IPS DF 4.7 (cell line): ENCODE results near the gene CLCN6.

Experiments used
- DNase-seq: peaks from one replicate; pipeline ENCODE4 v3.0.0-alpha.2; 2013; ENCODE audit warnings: low spot score; ENCODE audit errors: extremely low read depth

The CLCN6 gene

GRCh38 chr1:11825131-11825530 is 19.1 kb downstream of the CLCN6 start:
- no peak for DNase-seq

DNA sequence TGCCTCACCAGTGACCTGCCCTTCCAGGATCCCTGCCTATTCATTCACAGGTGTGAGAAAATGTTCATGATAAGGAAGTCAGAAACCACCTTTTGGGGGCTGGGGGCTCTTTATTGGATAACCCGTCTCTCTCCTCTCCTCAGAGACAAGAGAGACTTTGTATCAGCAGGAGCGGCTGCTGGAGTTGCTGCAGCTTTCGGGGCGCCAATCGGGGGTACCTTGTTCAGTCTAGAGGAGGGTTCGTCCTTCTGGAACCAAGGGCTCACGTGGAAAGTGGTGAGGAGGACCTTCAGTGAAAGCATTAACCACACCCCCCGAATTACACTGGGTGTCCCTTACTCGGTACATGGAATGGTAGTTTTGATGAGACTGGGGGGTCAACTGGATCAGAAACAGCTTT is 21.0 kb downstream of the CLCN6 start:
- DNase-seq: no peak

DNA sequence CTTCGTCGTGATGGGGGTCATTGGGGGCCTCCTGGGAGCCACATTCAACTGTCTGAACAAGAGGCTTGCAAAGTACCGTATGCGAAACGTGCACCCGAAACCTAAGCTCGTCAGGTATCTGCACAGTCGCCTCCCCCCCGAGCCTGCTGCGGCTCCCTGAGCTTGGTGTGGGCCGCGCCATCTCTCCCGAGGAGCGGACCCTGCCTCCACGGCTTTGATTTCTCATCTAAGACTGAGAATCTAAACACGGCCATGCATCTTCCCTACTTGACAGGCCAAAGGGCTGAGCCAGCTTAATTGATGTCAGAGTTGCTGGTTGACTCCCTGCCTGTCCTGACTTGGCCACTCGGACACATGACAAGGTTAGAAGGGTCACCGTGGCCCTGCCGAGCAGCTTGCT is 22.5 kb downstream of the CLCN6 start:
- no peak for DNase-seq

DNA sequence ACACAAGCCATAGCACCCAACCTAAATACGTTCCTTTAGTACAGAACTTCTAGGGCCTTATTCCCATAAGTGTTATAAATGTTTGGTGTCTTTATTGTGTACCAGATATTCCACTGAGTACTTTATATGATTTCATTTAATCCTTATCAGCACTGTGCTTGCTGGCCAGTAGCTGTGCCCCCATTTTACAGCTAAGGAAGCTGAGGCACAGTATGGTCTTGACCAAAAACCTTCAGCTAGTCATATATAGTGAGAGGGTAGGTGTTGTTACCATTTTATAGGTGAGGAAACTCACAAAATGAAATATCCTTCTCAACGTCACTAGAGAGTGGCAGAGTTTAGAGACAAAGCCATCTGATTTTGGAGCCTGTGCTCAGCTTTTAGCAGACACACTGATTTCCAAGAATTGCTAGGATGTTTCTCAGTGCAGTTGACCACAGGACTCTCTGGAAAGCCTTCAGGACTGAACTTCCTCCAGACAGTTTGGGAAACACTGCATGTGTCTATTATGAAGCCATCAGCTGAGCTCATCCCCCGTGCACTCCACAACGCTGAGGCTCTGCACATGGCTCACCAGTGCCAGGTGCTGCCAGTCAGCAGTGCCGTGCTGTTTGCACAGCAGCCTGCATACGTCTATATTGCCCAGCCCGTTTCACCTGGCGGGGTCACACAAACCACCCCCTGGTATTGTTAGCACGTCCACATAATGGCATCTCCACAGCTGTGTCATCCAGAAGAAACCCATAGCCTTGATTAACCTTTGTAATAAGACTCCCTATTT is 26.1 kb downstream of the CLCN6 start:
- no peak for DNase-seq

DNA sequence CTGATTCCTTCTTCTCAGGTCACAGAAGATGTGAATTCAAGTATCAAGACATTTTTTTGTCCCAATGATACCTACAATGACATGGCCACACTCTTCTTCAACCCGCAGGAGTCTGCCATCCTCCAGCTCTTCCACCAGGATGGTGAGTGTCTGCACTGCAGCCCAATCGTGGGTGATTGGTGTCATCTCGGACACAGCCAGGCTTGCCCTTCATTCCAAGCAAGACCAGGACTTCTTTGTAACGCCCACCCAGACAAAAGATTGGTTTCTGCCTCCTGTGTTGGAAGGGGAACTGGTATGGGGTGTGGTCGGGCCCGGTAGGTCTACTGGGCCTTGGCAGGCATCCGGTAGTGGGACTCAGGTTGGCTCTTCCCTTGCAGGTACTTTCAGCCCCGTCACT is 27.5 kb downstream of the CLCN6 start:
- no peak for DNase-seq

DNA sequence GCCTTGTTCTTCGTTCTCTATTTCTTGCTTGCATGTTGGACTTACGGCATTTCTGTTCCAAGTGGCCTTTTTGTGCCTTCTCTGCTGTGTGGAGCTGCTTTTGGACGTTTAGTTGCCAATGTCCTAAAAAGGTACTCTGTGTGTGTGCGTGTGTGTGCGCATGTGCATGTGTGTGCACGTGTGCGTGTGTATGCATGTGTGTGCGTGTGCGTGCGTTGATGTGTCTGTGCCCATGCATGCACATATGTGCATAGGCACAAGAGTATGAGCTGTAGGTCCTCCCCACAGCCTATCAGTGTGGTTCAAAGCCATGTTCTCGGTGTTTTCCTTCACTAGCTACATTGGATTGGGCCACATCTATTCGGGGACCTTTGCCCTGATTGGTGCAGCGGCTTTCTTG is 27.9 kb downstream of the CLCN6 start:
- no peak for DNase-seq

DNA sequence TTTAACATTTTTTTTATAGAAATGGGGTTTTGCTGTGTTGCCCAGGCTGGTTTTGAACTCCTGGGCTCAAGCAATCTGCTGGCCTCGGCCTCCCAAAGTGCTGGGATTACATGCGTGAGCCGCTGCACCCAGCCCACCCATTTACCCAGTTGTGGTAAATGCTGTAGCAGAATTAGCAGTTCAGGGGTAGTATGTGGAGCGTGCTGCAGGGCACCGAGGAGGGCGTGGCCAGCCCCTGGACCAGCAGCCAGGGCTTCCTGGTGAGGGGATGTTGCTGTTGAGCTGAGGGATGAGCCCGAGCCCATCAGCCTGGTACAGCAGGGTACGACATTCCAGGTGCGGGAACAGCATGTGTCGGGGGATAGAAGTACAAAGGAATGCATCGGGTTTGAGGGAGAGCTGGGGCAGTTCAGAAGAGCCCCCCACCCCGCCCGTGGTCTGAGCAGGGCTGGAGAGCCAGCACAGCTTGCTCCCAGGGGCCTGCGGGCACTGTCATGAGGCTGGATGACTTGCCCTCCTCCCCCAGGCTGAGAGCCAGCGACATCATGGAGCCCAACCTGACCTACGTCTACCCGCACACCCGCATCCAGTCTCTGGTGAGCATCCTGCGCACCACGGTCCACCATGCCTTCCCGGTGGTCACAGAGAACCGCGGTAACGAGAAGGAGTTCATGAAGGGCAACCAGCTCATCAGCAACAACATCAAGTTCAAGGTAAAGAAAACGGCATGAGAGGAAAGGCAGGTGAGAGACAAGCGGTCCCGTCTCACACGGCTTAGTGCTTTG is 29.6 kb downstream of the CLCN6 start:
- no peak for DNase-seq

DNA sequence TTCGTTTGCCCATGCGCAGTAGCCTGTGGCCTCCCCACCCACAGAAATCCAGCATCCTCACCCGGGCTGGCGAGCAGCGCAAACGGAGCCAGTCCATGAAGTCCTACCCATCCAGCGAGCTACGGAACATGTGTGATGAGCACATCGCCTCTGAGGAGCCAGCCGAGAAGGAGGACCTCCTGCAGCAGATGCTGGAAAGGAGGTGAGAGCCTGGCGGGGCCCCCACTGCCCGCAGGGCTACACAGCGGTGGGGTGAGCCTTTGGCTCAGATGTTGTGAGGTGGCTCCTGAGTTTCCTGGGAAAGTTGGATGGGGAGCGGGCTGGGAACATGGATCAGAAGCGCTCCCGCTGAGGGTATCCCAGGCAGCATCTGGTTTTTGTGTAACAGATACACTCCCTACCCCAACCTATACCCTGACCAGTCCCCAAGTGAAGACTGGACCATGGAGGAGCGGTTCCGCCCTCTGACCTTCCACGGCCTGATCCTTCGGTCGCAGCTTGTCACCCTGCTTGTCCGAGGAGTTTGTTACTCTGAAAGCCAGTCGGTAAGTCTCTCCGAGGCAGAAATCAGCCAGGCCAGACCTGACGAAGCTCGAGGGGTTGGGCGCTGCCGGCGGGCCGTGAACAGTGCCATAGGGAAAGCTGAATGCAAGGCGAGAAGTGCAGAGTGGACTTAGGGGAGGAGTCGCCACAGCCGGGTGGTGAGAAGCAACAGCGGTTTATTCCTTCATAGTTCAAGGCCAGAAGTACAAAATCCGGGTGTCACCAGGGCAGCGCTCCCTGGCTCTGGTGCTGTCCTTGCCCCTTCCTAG is 31.2 kb downstream of the CLCN6 start:
- no peak for DNase-seq

GRCh38 chr1:11837767-11838348 is 31.9 kb downstream of the CLCN6 start:
- DNase-seq: no peak

DNA sequence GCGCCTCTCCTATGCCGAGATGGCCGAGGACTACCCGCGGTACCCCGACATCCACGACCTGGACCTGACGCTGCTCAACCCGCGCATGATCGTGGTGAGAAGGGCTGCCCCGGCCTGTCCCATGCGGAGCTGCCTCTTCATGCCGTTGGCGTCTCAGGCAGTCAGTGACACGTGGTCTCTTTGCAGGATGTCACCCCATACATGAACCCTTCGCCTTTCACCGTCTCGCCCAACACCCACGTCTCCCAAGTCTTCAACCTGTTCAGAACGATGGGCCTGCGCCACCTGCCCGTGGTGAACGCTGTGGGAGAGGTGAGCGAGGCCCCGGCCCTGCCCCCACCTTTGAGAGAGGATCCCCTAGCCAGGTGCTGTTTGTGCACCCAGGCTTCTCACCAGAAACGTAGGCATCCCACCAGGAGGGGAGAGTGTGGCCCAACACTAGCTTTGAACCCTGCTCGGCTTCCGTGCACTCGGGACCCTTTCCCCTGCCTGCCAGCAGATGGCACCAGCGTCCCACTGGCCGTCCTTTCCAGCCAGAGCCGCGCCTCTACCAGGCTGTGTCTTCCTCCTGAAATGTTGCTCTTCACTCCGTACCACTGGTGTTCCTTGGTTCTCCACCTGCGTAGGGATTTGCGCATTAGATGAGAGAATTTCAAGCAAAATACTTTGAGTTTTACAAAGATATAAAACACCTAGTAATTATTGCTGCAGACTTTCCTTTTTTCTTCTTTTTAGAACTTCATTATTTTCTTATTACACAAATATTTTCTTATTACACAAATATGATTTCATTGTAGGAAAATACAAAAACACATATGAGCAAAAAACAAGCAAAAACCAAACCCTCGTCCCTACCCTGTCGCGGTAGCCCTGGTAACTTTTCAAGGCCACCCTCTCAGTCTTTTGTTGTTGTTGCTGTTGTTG is 32.6 kb downstream of the CLCN6 start:
- DNase-seq: no peak

DNA sequence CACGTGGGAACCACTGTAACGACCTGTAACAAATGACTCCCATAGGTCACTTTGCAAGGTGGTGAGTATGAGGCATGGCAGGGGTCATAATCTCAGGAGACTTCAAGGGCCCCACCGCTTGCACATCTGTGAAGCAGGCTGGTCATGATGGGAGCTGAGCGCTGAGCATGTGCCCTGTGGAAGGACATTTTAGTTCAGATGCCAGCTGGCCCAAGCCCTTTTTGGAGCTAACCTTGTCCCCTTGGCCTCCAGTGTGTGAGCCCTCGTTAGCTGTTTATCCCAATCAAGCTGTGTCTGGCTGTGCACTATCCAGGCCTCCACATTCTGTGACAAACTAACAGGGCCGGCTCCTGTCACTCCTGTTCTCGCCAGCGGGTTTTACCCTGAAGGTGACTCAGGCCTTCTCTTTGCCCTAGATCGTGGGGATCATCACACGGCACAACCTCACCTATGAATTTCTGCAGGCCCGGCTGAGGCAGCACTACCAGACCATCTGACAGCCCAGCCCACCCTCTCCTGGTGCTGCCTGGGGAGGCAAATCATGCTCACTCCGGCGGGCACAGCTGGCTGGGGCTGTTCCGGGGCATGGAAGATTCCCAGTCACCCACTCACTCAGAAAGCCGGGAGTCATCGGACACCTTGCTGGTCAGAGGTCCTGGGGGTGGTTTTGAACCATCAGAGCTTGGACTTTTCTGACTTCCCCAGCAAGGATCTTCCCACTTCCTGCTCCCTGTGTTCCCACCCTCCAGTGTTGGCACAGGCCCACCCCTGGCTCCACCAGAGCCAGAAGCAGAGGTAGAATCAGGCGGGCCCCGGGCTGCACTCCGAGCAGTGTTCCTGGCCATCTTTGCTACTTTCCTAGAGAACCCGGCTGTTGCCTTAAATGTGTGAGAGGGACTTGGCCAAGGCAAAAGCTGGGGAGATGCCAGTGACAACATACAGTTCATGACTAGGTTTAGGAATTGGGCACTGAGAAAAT is 34.0 kb downstream of the CLCN6 start:
- DNase-seq: no peak

DNA sequence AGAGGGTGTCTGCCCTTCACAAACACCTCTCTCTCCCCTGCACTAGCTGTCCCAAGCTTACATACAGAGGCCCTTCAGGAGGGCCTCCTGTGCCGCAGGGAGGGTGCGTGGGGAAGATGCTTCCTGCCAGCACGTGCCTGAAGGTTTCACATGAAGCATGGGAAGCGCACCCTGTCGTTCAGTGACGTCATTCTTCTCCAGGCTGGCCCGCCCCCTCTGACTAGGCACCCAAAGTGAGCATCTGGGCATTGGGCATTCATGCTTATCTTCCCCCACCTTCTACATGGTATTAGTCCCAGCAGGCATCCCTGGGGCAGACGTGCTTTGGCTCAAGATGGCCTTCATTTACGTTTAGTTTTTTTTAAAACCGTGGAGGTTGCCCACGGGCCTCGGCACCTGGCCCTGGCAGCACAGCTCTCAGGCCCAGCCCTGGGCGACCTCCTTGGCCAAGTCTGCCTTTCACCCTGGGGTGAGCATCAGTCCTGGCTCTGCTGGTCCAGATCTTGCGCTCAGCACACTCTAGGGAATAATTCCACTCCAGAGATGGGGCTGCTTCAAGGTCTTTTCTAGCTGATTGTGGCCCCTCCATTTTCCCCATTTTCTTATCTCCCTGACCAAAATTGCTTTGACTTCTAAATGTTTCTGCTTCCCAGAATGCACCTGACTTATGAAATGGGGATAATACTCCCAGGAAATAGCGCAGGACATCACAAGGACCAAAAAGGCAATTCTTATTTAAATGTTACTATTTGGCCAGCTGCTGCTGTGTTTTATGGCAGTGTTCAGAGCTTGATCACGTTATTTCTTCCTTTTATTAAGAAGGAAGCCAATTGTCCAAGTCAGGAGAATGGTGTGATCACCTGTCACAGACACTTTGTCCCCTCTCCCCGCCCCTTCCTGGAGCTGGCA is 35.5 kb downstream of the CLCN6 start:
- no peak for DNase-seq

- DNase-seq: no peak
Measured at GRCh38 chr1:11842154-11843041, 36.4 kb downstream of the CLCN6 start.

GRCh38 chr1:11845641-11846335 is 39.8 kb downstream of the CLCN6 start:
- no peak for DNase-seq

DNA sequence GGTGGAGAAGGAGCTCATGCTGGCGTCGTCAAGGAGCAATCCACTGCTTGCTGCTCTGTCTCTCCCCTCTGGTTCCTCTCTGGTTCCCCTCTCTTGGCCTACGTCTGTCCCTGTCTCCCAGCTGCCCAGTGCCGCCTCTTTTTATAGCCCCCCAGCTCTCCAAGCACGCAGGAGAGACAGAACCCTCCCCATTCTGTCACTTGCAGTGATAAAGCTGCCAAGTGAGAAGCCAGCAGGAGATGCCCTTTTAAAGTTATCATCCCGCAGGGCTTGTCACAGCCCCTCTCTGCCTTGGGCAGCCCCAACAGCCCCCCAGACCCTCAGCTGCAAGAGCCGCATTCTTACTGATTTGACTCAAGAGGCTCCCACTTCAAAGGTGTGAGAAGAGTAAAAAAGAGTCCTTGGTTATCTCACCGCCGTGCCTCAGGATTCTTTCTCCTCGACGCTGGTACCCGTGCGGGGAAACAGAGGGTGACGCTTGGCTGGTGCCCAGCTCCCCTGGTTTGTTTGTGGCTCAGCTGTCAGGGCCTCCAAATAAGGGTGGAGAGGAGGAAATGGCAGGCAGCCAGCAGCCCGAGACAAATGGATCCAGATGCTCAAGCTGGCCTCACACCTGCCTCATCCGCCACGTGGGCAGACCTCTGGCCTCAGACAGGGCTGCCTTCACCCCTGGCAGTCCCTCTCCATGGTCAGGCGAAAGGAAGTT is 41.8 kb downstream of the CLCN6 start, which contains the start of gene NPPA:
Gene NPPA, minus strand, starts transcription at position 117 of the 706 bp plus-strand sequence. Its CDS starts 99 bp downstream, at position 18.
- DNase-seq: no peak

DNA sequence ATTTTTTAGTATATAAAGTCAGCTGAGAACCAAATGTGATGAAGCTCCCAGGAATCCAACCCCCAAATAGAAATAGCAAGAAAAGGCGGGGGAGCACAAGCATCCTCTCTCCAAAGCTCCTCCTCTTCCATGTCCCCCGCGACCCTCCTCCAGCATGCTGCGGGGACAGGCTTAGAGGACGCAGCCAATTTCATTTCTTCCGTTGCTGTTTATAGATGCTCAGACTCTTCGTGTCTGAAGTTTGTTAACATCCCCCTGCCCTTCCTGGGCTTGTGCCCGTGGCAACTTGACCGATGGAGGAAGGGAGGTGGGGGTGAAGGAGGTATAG is 42.3 kb downstream of the CLCN6 start:
- DNase-seq: no peak
